Breast epithelium (tissue), 3 donors: ENCODE measurements around the gene STOM.

Source experiments
- POLR2A ChIP-seq: fragments of 450-650 bp; IDR thresholded peaks from one replicate; pipeline ENCODE4 v1.6.1; 2016; ENCODE audit warnings: antibody characterized with exemption, mild to moderate bottlenecking, moderate library complexity
- POLR2AphosphoS5 ChIP-seq, 3 donors: sonication (generic); formaldehyde crosslinking; IDR thresholded peaks; one replicate each; pipeline ENCODE4 v1.6.1; 2017; ENCODE audit warnings: antibody characterized with exemption in 3 of 3
- TF ChIP-seq, protein P1 (sequence below), 3 donors: fragments of 450-650 bp; IDR thresholded peaks; one replicate each; pipeline ENCODE4 v1.5.1; 2016 to 2017; ENCODE audit warnings: antibody characterized with exemption in 3 of 3, mild to moderate bottlenecking in 3 of 3, moderate library complexity in 3 of 3

DNA sequence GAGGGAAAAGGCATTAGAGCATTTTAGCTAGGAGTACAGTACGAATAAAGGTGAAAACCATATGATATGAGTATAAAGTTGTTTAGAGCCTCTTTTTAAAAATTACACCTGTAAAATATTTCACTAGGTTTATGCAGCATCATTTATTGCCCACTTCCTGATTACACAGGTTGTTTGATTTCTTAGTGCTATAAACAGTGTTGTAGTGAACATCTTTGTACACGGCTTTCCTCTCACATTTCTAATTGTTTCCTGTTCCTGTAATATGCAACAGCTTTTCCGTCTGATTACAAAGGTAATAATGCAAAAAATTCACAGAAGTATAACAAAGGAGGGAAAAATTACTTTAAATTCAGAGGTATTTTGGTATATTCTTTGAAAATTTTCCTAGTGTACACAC lies 13.0 kb downstream of the STOM start:
- TF ChIP-seq, protein P1, sequence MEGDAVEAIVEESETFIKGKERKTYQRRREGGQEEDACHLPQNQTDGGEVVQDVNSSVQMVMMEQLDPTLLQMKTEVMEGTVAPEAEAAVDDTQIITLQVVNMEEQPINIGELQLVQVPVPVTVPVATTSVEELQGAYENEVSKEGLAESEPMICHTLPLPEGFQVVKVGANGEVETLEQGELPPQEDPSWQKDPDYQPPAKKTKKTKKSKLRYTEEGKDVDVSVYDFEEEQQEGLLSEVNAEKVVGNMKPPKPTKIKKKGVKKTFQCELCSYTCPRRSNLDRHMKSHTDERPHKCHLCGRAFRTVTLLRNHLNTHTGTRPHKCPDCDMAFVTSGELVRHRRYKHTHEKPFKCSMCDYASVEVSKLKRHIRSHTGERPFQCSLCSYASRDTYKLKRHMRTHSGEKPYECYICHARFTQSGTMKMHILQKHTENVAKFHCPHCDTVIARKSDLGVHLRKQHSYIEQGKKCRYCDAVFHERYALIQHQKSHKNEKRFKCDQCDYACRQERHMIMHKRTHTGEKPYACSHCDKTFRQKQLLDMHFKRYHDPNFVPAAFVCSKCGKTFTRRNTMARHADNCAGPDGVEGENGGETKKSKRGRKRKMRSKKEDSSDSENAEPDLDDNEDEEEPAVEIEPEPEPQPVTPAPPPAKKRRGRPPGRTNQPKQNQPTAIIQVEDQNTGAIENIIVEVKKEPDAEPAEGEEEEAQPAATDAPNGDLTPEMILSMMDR (IDR thresholded peaks at IDR 0.05) = no peak
- no peak for TF ChIP-seq POLR2A
- no peak for TF ChIP-seq POLR2AphosphoS5 (IDR thresholded peaks at IDR 0.05)
